HepG2 (cell line): ENCODE results near the gene CD300LG. TPM values are rescaled to one million over a fixed set of nuclear protein-coding genes. Genes with fewer than 3 reads are reported as not detected.

Source experiments
- ASH2L ChIP-seq: fragments of 300-600, 200-600 bp; sonication (generic); IDR thresholded peaks from 2 replicates; pipeline ENCODE4 v1.7.0; 2017; ENCODE audit warnings: low read depth, mild to moderate bottlenecking, moderate library complexity, mixed read lengths, low read length; ENCODE audit not compliant: insufficient read length
- BRCA1 ChIP-seq: sonication (generic); formaldehyde crosslinking; IDR thresholded peaks from 2 replicates; pipeline ENCODE4 v1.4.0; 2020; ENCODE audit warnings: missing genetic modification reagents
- DNMT3B ChIP-seq: conservative IDR thresholded peaks from 2 replicates; pipeline ENCODE4 v1.6.1; 2016; ENCODE audit warnings: missing biosample characterization, control low read depth
- FOSL2 ChIP-seq: sonication (generic); formaldehyde crosslinking; IDR thresholded peaks from 2 replicates; pipeline ENCODE4 v1.4.0; 2020; ENCODE audit warnings: missing genetic modification reagents
- FOXP1 ChIP-seq, 2 experiments: fragments of 450-650 bp in 1 of 2; IDR thresholded peaks; 2 replicates each; pipeline ENCODE4 v1.6.1; 2017 to 2018; ENCODE audit warnings: antibody characterized with exemption in 1 of 2
- HMG20B ChIP-seq: conservative IDR thresholded peaks from 2 replicates; pipeline ENCODE4 v1.6.1; 2016; ENCODE audit warnings: missing genetic modification reagents, missing compliant biosample characterization
- HNRNPUL1 ChIP-seq: fragments of 200-400 bp; formaldehyde crosslinking; IDR thresholded peaks from 2 replicates; pipeline ENCODE4 v1.6.1; 2017; ENCODE audit warnings: low read depth, mild to moderate bottlenecking, low read length, moderate library complexity
- MAX ChIP-seq: IDR thresholded peaks from 2 replicates; pipeline ENCODE4 v1.6.1; 2012; ENCODE audit warnings: inconsistent platforms
- MIXL1 ChIP-seq: IDR thresholded peaks from 2 replicates; pipeline ENCODE4 v1.6.1; 2016
- MLLT10 ChIP-seq: sonication (generic); formaldehyde crosslinking; IDR thresholded peaks from 2 replicates; pipeline ENCODE4 v1.4.0; 2020; ENCODE audit warnings: missing genetic modification reagents
- MTA1 ChIP-seq: sonication (generic); formaldehyde crosslinking; IDR thresholded peaks from 2 replicates; pipeline ENCODE4 v1.4.0; 2020; ENCODE audit warnings: missing genetic modification reagents, mild to moderate bottlenecking, borderline replicate concordance
- NFKBIZ ChIP-seq: IDR thresholded peaks from 2 replicates; pipeline ENCODE4 v1.6.1; 2018; ENCODE audit warnings: missing genetic modification reagents, missing compliant biosample characterization
- NPAS2 ChIP-seq: sonication (generic); formaldehyde crosslinking; IDR thresholded peaks from 2 replicates; pipeline ENCODE4 v1.8.0; 2022; ENCODE audit warnings: mild to moderate bottlenecking, missing genetic modification reagents, borderline replicate concordance
- SMAD9 ChIP-seq: sonication (generic); formaldehyde crosslinking; IDR thresholded peaks from 2 replicates; pipeline ENCODE4 v1.5.1; 2020; ENCODE audit warnings: mild to moderate bottlenecking, missing genetic modification reagents
- SMARCE1 ChIP-seq: fragments of 450-650 bp; IDR thresholded peaks from 2 replicates; pipeline ENCODE4 v1.6.1; 2017; ENCODE audit warnings: borderline replicate concordance
- TBL1XR1 ChIP-seq: fragments of 150-350 bp; IDR thresholded peaks from 2 replicates; pipeline ENCODE4 v1.6.1; 2014; ENCODE audit warnings: borderline replicate concordance, low read length; ENCODE audit not compliant: partially characterized antibody
- ZBTB1 ChIP-seq: sonication (generic); formaldehyde crosslinking; IDR thresholded peaks from 2 replicates; pipeline ENCODE4 v1.4.0; 2020; ENCODE audit warnings: missing genetic modification reagents, borderline replicate concordance
- ZBTB7B ChIP-seq: sonication (generic); formaldehyde crosslinking; IDR thresholded peaks from 2 replicates; pipeline ENCODE4 v1.4.0; 2020; ENCODE audit warnings: missing genetic modification reagents
- ZNF496 ChIP-seq: sonication (generic); formaldehyde crosslinking; IDR thresholded peaks from 2 replicates; pipeline ENCODE4 v1.8.1; 2023; ENCODE audit warnings: mild to moderate bottlenecking, moderate library complexity, missing genetic modification reagents; ENCODE audit not compliant: insufficient replicate concordance
- ZNF879 ChIP-seq: sonication (generic); formaldehyde crosslinking; IDR thresholded peaks from 2 replicates; pipeline ENCODE4 v1.8.1; 2023; ENCODE audit warnings: missing genetic modification reagents
- polyA plus RNA-seq, 8 experiments: library from polyadenylated mRNA; depleted of rRNA in 3 of 8; stranded (reverse) in 7 of 8; unstranded in 1 of 8; fragments of >200 nt; fragmentation: Illumina TruSeq in 4 of 8; extraction: Trizol in 4 of 8; gene quantifications; 2 replicates each; pipeline versions ENCODE4 v1.2.1 to v1.2.3, GENCODE V29; 2011 to 2016; ENCODE audit warnings: low read depth in 4 of 8, missing spikeins in 1 of 8, mixed read lengths in 1 of 8; ENCODE audit not compliant: insufficient read depth in 1 of 8
- total RNA-seq, 5 experiments: library from RNA; depleted of rRNA; stranded (reverse); fragments of >200 nt; fragmentation: Illumina TruSeq; extraction: Trizol; gene quantifications; 2 replicates each; pipeline ENCODE4 v1.2.3, GENCODE V29; 2016; ENCODE audit warnings: low read depth in 1 of 5
- TF ChIP-seq, protein P1 (sequence below): IDR thresholded peaks from 2 replicates; pipeline ENCODE4 v1.6.1; 2016; ENCODE audit warnings: mild to moderate bottlenecking
- TF ChIP-seq, protein P2 (sequence below): sonication (generic); formaldehyde crosslinking; IDR thresholded peaks from 2 replicates; pipeline ENCODE4 v1.4.0; 2020; ENCODE audit warnings: missing genetic modification reagents
- TF ChIP-seq, protein P3 (sequence below): sonication (generic); formaldehyde crosslinking; IDR thresholded peaks from 2 replicates; pipeline ENCODE4 v1.8.0; 2022; ENCODE audit warnings: mild to moderate bottlenecking, missing genetic modification reagents, moderate library complexity
- TF ChIP-seq, protein P4 (sequence below): sonication (generic); formaldehyde crosslinking; IDR thresholded peaks from 2 replicates; pipeline ENCODE4 v1.8.0; 2022; ENCODE audit warnings: mild to moderate bottlenecking, missing genetic modification reagents; ENCODE audit not compliant: insufficient replicate concordance

Gene CD300LG
- total and polyA plus RNA-seq, 2 of the 13 experiments (the other 11 are each of a cell fraction or from before 2014, with no cell fraction given) = not detected

- no peak for TF ChIP-seq HNRNPUL1
- no peak for TF ChIP-seq ZBTB1 (CRISPR knock-in tag)
- no peak for TF ChIP-seq ZNF496
- TF ChIP-seq BRCA1 (CRISPR knock-in tag) = no peak
- TF ChIP-seq, protein P1, sequence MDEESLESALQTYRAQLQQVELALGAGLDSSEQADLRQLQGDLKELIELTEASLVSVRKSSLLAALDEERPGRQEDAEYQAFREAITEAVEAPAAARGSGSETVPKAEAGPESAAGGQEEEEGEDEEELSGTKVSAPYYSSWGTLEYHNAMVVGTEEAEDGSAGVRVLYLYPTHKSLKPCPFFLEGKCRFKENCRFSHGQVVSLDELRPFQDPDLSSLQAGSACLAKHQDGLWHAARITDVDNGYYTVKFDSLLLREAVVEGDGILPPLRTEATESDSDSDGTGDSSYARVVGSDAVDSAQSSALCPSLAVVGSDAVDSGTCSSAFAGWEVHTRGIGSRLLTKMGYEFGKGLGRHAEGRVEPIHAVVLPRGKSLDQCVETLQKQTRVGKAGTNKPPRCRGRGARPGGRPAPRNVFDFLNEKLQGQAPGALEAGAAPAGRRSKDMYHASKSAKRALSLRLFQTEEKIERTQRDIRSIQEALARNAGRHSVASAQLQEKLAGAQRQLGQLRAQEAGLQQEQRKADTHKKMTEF (CRISPR knock-in tag) = peak; percentile 47; the same call in 1 of the 2 replicates
- TF ChIP-seq FOXP1 (IDR thresholded peaks at IDR 0.05) = no peak
- TF ChIP-seq FOXP1 (CRISPR knock-in tag; IDR thresholded peaks at IDR 0.05) = no peak
- TF ChIP-seq DNMT3B (CRISPR knock-in tag) = no peak
- no peak for TF ChIP-seq HMG20B (CRISPR knock-in tag)
- no peak for TF ChIP-seq MIXL1 (CRISPR knock-in tag)
- TF ChIP-seq SMARCE1 = no peak
- TF ChIP-seq ZNF879 (CRISPR knock-in tag) = no peak
- TF ChIP-seq TBL1XR1 = no peak
- TF ChIP-seq, protein P2, sequence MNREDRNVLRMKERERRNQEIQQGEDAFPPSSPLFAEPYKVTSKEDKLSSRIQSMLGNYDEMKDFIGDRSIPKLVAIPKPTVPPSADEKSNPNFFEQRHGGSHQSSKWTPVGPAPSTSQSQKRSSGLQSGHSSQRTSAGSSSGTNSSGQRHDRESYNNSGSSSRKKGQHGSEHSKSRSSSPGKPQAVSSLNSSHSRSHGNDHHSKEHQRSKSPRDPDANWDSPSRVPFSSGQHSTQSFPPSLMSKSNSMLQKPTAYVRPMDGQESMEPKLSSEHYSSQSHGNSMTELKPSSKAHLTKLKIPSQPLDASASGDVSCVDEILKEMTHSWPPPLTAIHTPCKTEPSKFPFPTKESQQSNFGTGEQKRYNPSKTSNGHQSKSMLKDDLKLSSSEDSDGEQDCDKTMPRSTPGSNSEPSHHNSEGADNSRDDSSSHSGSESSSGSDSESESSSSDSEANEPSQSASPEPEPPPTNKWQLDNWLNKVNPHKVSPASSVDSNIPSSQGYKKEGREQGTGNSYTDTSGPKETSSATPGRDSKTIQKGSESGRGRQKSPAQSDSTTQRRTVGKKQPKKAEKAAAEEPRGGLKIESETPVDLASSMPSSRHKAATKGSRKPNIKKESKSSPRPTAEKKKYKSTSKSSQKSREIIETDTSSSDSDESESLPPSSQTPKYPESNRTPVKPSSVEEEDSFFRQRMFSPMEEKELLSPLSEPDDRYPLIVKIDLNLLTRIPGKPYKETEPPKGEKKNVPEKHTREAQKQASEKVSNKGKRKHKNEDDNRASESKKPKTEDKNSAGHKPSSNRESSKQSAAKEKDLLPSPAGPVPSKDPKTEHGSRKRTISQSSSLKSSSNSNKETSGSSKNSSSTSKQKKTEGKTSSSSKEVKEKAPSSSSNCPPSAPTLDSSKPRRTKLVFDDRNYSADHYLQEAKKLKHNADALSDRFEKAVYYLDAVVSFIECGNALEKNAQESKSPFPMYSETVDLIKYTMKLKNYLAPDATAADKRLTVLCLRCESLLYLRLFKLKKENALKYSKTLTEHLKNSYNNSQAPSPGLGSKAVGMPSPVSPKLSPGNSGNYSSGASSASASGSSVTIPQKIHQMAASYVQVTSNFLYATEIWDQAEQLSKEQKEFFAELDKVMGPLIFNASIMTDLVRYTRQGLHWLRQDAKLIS = no peak
- 0 out of 2 replicates have a peak, but pooled peaks have one; percentile 8 for TF ChIP-seq ZBTB7B (CRISPR knock-in tag)
- TF ChIP-seq, protein P3, sequence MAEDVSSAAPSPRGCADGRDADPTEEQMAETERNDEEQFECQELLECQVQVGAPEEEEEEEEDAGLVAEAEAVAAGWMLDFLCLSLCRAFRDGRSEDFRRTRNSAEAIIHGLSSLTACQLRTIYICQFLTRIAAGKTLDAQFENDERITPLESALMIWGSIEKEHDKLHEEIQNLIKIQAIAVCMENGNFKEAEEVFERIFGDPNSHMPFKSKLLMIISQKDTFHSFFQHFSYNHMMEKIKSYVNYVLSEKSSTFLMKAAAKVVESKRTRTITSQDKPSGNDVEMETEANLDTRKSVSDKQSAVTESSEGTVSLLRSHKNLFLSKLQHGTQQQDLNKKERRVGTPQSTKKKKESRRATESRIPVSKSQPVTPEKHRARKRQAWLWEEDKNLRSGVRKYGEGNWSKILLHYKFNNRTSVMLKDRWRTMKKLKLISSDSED (CRISPR knock-in tag) = no peak
- TF ChIP-seq, protein P4, sequence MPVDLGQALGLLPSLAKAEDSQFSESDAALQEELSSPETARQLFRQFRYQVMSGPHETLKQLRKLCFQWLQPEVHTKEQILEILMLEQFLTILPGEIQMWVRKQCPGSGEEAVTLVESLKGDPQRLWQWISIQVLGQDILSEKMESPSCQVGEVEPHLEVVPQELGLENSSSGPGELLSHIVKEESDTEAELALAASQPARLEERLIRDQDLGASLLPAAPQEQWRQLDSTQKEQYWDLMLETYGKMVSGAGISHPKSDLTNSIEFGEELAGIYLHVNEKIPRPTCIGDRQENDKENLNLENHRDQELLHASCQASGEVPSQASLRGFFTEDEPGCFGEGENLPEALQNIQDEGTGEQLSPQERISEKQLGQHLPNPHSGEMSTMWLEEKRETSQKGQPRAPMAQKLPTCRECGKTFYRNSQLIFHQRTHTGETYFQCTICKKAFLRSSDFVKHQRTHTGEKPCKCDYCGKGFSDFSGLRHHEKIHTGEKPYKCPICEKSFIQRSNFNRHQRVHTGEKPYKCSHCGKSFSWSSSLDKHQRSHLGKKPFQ (CRISPR knock-in tag) = no peak
- peak; percentile 30; the same call in 1 of the 2 replicates for TF ChIP-seq MAX
- no peak for TF ChIP-seq ASH2L
- TF ChIP-seq MLLT10 = no peak
- TF ChIP-seq FOSL2 (CRISPR knock-in tag) = peak; percentile 43
- no peak for TF ChIP-seq MTA1 (CRISPR knock-in tag)
- TF ChIP-seq NFKBIZ (CRISPR knock-in tag) = no peak
- TF ChIP-seq NPAS2 (CRISPR knock-in tag) = no peak
- no peak for TF ChIP-seq SMAD9
Observed at GRCh38 chr17:43846221-43846712, 709 bp upstream of the CD300LG start (continued).
